Esophagus muscularis mucosa (tissue), 3 donors: ENCODE results near the gene CHEK1.

Source experiments
- POLR2A ChIP-seq: fragments of 450-650 bp; IDR thresholded peaks from one replicate; pipeline ENCODE4 v1.6.1; 2017; ENCODE audit warnings: antibody characterized with exemption, moderate library complexity, mild to moderate bottlenecking, low read depth
- POLR2AphosphoS5 ChIP-seq, 2 donors: sonication (generic); formaldehyde crosslinking; IDR thresholded peaks; one replicate each; pipeline ENCODE4 v1.6.1; 2017; ENCODE audit warnings: antibody characterized with exemption in 2 of 2
- TF ChIP-seq, protein P1 (sequence below), 3 experiments: fragments of 200-600 bp in 2 of 3; fragments of 450-650 bp in 1 of 3; sonication (generic) in 2 of 3; IDR thresholded peaks; one replicate each; pipeline ENCODE4 v1.5.1; 2017 to 2019; ENCODE audit warnings: antibody characterized with exemption in 3 of 3, mild to moderate bottlenecking in 2 of 3, moderate library complexity in 1 of 3

DNA sequence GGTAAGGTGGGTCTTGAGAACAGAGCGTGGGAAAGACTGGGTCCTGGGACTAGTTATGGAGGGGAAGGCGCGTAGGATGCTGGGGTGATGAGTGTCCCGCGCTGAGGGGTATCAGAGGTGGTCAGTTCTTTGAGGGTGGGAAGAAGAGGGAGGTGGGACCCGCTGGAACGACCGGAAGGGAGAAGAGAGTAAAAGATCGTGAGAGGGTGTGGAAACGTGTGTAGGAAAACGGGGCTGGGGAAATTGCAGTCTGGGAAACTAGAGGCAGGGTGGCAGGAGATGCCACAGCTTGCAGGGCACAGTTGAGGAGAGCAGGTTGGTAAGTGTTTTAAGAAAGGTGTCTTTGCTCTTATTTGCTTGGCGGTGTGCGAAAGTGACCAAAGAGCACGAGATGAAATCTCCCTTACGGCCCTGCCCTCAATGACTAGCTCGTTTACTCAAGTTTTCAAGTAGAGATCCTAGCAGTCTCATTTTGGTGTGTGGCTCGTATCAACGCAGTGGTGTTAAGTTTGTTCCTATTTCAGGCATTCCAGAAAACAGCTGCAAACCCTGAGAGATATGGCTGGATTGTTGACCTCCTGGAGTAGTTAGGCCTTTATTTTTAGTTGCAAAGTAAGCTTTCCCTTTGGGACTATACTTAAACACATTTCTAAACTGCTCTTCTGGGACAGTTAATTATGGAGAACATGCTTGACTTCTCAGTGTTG lies 31.7 kb upstream of the CHEK1 start:
- TF ChIP-seq, protein P1, sequence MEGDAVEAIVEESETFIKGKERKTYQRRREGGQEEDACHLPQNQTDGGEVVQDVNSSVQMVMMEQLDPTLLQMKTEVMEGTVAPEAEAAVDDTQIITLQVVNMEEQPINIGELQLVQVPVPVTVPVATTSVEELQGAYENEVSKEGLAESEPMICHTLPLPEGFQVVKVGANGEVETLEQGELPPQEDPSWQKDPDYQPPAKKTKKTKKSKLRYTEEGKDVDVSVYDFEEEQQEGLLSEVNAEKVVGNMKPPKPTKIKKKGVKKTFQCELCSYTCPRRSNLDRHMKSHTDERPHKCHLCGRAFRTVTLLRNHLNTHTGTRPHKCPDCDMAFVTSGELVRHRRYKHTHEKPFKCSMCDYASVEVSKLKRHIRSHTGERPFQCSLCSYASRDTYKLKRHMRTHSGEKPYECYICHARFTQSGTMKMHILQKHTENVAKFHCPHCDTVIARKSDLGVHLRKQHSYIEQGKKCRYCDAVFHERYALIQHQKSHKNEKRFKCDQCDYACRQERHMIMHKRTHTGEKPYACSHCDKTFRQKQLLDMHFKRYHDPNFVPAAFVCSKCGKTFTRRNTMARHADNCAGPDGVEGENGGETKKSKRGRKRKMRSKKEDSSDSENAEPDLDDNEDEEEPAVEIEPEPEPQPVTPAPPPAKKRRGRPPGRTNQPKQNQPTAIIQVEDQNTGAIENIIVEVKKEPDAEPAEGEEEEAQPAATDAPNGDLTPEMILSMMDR (IDR thresholded peaks at IDR 0.05) = no peak
- TF ChIP-seq POLR2AphosphoS5 (IDR thresholded peaks at IDR 0.05) = no peak
- no peak for TF ChIP-seq POLR2A
